ENCODE data around the gene CFAP157. TPM values are rescaled to one million over a fixed set of nuclear protein-coding genes. Genes with fewer than 3 reads are reported as not detected.

CFAP157 gene
- total and polyA plus RNA-seq, 2 of the 13 experiments (the other 11 are each of a cell fraction or from before 2014, with no cell fraction given) = 0.07 TPM; not detected in 1

DNA sequence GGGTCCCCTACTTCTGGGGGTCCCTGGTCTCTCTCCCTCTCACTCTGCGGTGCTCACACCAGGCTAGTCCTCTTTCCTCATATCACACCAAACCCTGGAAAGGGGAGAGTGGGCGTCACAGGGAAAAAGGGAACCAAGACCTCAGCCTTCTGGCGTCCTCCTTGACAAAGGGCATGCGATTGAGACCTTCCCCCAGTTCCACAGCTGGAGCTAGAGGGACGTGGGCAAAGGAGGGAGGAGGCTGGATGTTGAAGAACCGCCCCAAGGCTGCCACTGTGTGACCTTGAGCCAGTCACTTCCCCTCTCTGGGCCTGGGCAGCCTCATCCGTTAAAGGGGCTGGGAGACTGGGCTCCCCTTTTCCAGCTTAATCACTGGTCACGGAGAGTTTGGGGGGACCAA lies 46.8 kb downstream of the CFAP157 start:
- H3K4me1 ChIP-seq (ENCODE audit: insufficient read depth, low read length) = no peaks in the 10 kb centered on the region
- H3K9me3 ChIP-seq (ENCODE audit: low read length) = no peaks in the 10 kb centered on the region
- H4K20me1 ChIP-seq (ENCODE audit: insufficient read depth, low read length) = no peaks in the 10 kb centered on the region
- ATAC-seq (no peak), DNase-seq (ENCODE audit: low spot score) (no peak), FAIRE-seq (no peak)
- H3K27me3 ChIP-seq (ENCODE audit: control insufficient read depth in 1 of 2, insufficient read depth in 2 of 2, low read length in 2 of 2) = peaks cover 3 to 43% of the 10 kb centered on the region in 2 experiments; a peak in 3 of 5 replicates
- H3K9ac ChIP-seq (ENCODE audit: insufficient read depth, low read depth, low read length) = no peak overlapping the region
- H3K4me2 ChIP-seq (ENCODE audit: low read depth, low read length) = no peak overlapping the region
- H3K79me2 ChIP-seq (ENCODE audit: insufficient read depth, low read length) = no peaks in the 10 kb centered on the region
- 2% methylated on average over 6 of the region's 8 CpGs for WGBS (ENCODE audit: low lambda C conversion rate)
- ChIA-PET POLR2A (no interaction called here), CTCF (ENCODE audit: low intra/inter-chr PET ratio, low total read pairs) (no interaction called here)
- H3K27ac ChIP-seq (ENCODE audit: extremely low read length, insufficient read depth, low read length) = no peak overlapping the region
- no peak overlapping the region for H3K4me3 ChIP-seq (replicated peaks in 1 of 3; ENCODE audit: insufficient read depth in 1 of 3, low read depth in 2 of 3, low read length in 3 of 3)
- H2AFZ ChIP-seq (ENCODE audit: low read length) = no peak overlapping the region
- intact Hi-C loops (cut with micrococcal nuclease; ENCODE audit: unreplicated experiment) (no loop called here), in situ Hi-C loops (cut with HindIII; ENCODE audit: extremely low pct_ligation_motif_present, low pct_unique_long_range_greater_than_20kb) (no loop called here)
- no peaks in the 10 kb centered on the region for H3K36me3 ChIP-seq (replicated peaks in 1 of 2; ENCODE audit: control insufficient read depth in 1 of 2, insufficient read depth in 2 of 2, low read length in 2 of 2)
- no TSS peak for BruUV-seq (replicated peaks)
- TF ChIP-seq ZNF572 (CRISPR knock-in tag; IDR thresholded peaks at IDR 0.05) (no peak), ZNF768 (CRISPR knock-in tag; IDR thresholded peaks at IDR 0.05) (peak; percentile 65; the same call in 1 of the 2 replicates)

DNA sequence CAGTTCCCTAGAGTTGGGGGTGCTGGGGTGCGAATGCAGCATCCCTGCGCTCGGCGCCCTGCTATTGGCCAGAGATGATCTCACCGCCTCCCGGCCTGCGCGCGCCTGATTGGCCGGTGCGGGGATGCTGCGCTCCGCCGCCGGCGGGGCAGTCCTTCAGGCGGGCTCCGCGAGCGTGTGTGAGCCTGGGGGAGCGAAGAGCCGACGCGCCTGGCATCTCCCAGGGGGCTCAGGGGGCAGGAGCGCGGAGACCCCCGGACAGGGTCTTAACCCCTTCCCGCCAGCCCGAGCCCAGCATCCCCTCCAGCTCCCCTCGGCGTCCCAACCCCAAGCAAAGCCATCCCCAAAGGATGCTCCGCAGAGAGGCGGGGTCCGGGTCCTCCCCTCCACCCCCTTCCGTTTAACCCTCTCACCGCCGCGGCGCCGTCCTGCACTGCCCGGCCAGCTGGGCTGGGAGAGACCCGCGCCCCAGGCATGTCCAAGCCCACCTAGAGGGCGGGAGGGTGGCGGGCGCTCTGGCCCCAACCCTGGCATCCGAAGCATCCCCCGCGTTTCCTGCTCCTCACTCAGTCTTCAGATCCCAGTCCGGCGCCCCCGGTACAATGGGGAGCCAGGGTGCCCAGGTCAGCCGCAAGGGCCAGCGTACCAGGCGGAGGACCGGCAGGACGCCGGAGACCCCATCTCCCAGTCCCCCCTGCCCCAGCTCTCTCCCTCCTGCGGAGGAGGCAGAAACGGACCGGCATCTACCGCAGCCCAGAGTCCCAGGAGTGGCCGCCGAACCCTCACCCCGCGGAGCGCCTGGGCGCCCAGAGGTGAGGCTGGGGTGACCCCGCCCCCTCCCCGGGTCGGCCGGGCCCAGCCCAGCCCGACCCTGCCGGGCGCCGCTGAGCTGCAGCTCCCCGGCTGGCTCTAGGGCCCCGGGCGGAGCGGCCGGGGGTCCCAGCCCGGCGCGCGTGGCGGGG lies 47.6 kb downstream of the CFAP157 start:
- Histone ChIP-seq H3K27me3 (ENCODE audit: control insufficient read depth in 1 of 2, insufficient read depth in 2 of 2, low read length in 2 of 2) (peaks cover under 1 to 42% of the 10 kb centered on the region in 2 experiments; a peak in 3 of 5 replicates), H3K9me3 (ENCODE audit: low read length) (no peaks in the 10 kb centered on the region), H3K4me1 (ENCODE audit: insufficient read depth, low read length) (no peaks in the 10 kb centered on the region), H3K36me3 (replicated peaks in 1 of 2; ENCODE audit: control insufficient read depth in 1 of 2, insufficient read depth in 2 of 2, low read length in 2 of 2) (no peaks in the 10 kb centered on the region), H3K79me2 (ENCODE audit: insufficient read depth, low read length) (no peaks in the 10 kb centered on the region), H4K20me1 (ENCODE audit: insufficient read depth, low read length) (no peaks in the 10 kb centered on the region), H3K27ac (ENCODE audit: extremely low read length, insufficient read depth, low read length) (no peak overlapping the region), H3K9ac (ENCODE audit: insufficient read depth, low read depth, low read length) (no peak overlapping the region), H3K4me3 (replicated peaks in 1 of 3; ENCODE audit: insufficient read depth in 1 of 3, low read depth in 2 of 3, low read length in 3 of 3) (no peak overlapping the region), H3K4me2 (ENCODE audit: low read depth, low read length) (no peak overlapping the region), H2AFZ (ENCODE audit: low read length) (no peak overlapping the region)
- ChIA-PET CTCF (ENCODE audit: low intra/inter-chr PET ratio, low total read pairs) (no interaction called here), POLR2A (no interaction called here)
- no TSS peak for BruUV-seq (replicated peaks)
- intact Hi-C loops (cut with micrococcal nuclease; ENCODE audit: unreplicated experiment) (no loop called here), in situ Hi-C loops (cut with HindIII; ENCODE audit: extremely low pct_ligation_motif_present, low pct_unique_long_range_greater_than_20kb) (no loop called here)
- ATAC-seq (peak; percentile 60), DNase-seq (ENCODE audit: low spot score) (no peak), FAIRE-seq (no peak)
- 68% methylated on average over 6 of the region's 86 CpGs for WGBS (ENCODE audit: low lambda C conversion rate)
- TF ChIP-seq ZNF569 (CRISPR knock-in tag; IDR thresholded peaks at IDR 0.05; ENCODE audit: borderline replicate concordance) (no peak), NFYB (CRISPR knock-in tag; IDR thresholded peaks at IDR 0.05) (peak; percentile 53), ZNF24 (IDR thresholded peaks at IDR 0.05) (no peak), ZFY (CRISPR knock-in tag; IDR thresholded peaks at IDR 0.05) (no peak), ZNF432 (CRISPR knock-in tag; IDR thresholded peaks at IDR 0.05; ENCODE audit: borderline replicate concordance) (no peak), MED1 (CRISPR knock-in tag; IDR thresholded peaks at IDR 0.05) (no peak), ZNF354B (CRISPR knock-in tag; IDR thresholded peaks at IDR 0.05) (no peak), NR2F1 (CRISPR knock-in tag; IDR thresholded peaks at IDR 0.05) (no peak), MIER2 (CRISPR knock-in tag; IDR thresholded peaks at IDR 0.05) (no peak), ZNF530 (CRISPR knock-in tag; IDR thresholded peaks at IDR 0.05; ENCODE audit: low read depth) (no peak), TRIM24 (CRISPR knock-in tag; IDR thresholded peaks at IDR 0.05) (no peak)
- TF ChIP-seq, protein P1, sequence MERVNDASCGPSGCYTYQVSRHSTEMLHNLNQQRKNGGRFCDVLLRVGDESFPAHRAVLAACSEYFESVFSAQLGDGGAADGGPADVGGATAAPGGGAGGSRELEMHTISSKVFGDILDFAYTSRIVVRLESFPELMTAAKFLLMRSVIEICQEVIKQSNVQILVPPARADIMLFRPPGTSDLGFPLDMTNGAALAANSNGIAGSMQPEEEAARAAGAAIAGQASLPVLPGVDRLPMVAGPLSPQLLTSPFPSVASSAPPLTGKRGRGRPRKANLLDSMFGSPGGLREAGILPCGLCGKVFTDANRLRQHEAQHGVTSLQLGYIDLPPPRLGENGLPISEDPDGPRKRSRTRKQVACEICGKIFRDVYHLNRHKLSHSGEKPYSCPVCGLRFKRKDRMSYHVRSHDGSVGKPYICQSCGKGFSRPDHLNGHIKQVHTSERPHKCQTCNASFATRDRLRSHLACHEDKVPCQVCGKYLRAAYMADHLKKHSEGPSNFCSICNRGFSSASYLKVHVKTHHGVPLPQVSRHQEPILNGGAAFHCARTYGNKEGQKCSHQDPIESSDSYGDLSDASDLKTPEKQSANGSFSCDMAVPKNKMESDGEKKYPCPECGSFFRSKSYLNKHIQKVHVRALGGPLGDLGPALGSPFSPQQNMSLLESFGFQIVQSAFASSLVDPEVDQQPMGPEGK (CRISPR knock-in tag; IDR thresholded peaks at IDR 0.05) = no peak
- TF ChIP-seq, protein P2, sequence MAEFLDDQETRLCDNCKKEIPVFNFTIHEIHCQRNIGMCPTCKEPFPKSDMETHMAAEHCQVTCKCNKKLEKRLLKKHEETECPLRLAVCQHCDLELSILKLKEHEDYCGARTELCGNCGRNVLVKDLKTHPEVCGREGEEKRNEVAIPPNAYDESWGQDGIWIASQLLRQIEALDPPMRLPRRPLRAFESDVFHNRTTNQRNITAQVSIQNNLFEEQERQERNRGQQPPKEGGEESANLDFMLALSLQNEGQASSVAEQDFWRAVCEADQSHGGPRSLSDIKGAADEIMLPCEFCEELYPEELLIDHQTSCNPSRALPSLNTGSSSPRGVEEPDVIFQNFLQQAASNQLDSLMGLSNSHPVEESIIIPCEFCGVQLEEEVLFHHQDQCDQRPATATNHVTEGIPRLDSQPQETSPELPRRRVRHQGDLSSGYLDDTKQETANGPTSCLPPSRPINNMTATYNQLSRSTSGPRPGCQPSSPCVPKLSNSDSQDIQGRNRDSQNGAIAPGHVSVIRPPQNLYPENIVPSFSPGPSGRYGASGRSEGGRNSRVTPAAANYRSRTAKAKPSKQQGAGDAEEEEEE (CRISPR knock-in tag; IDR thresholded peaks at IDR 0.05; ENCODE audit: borderline replicate concordance) = no peak
